HepG2 (cell line): ENCODE data around the gene QKI. TPM values are rescaled to one million over a fixed set of nuclear protein-coding genes. Genes with fewer than 3 reads are reported as not detected.

Experiments used
- ATAC-seq: fragments of 200-7000 bp; cut with Tn5 transposase; 3 replicates; pipeline ENCODE4 v1.9.1; 2020; ENCODE audit warnings: mild to moderate bottlenecking, moderate library complexity
- BruUV-seq: library from RNA; stranded (reverse); fragments of 400-500 nt; replicated peaks from 2 replicates; lab custom pipeline; 2021; lab: Mats Ljungman, UMichigan
- CTCF ChIA-PET: fragments of 300-600 bp; formaldehyde crosslinking; extraction: SDS; loops from one replicate; lab custom pipeline; 2021; ENCODE audit warnings: low total read pairs, inconsistent platforms, low intra/inter-chr PET ratio; lab: Yijun Ruan, JAX
- POLR2A ChIA-PET: fragments of 350-600 bp; sonication (Branson Sonifier 250); formaldehyde crosslinking; loops from one replicate; lab custom pipeline; 2020; ENCODE audit warnings: antibody characterized with exemption, inconsistent platforms; lab: Yijun Ruan, JAX
- DNase-seq: peaks from one replicate; pipeline ENCODE4 v3.0.0-alpha.2; 2015; ENCODE audit warnings: low spot score
- FAIRE-seq: peaks from 3 replicates; lab custom pipeline; 2011; peaks lifted over from hg19 to GRCh38; lab: Jason Lieb, UNC
- H2AFZ ChIP-seq: one replicate; pipeline ENCODE4 v1.6.1; 2011; ENCODE audit warnings: low read length, inconsistent platforms
- H3K27ac ChIP-seq: fragments of 300-600 bp; 3 replicates; pipeline ENCODE4 v1.8.0; 2011; ENCODE audit warnings: mixed run types, mild to moderate bottlenecking, mixed read lengths, low read length, inconsistent platforms; ENCODE audit not compliant: insufficient read depth; ENCODE audit errors: extremely low read length
- H3K27me3 ChIP-seq, 2 experiments: fragments of 200-600 bp in 1 of 2; 2 replicates in 1 of 2; 3 replicates in 1 of 2; pipeline versions ENCODE4 v1.6.0 to v1.8.0; 2011; ENCODE audit warnings: low read length in 2 of 2, mild to moderate bottlenecking in 2 of 2, moderate library complexity in 2 of 2, inconsistent platforms in 1 of 2; ENCODE audit not compliant: insufficient read depth in 2 of 2, control insufficient read depth in 1 of 2
- H3K36me3 ChIP-seq, 2 experiments: fragments of 200-600 bp in 1 of 2; replicated peaks in 1 of 2; 2 replicates in 1 of 2; 3 replicates in 1 of 2; pipeline versions ENCODE4 v1.5.1 to v1.8.0; 2011; ENCODE audit warnings: low read length in 2 of 2, inconsistent platforms in 1 of 2; ENCODE audit not compliant: insufficient read depth in 2 of 2, control insufficient read depth in 1 of 2
- H3K4me1 ChIP-seq: 2 replicates; pipeline ENCODE4 v1.5.1; 2012; ENCODE audit warnings: low read length, inconsistent platforms; ENCODE audit not compliant: insufficient read depth
- H3K4me2 ChIP-seq: 2 replicates; pipeline ENCODE4 v1.6.0; 2011; ENCODE audit warnings: low read depth, low read length, inconsistent platforms
- H3K4me3 ChIP-seq, 3 experiments: fragments of 200-600 bp in 1 of 3; sonication (generic), shearing (Covaris generic) in 1 of 3; replicated peaks in 1 of 3; 2 replicates each; pipeline ENCODE4 v1.5.1; 2011 to 2016; ENCODE audit warnings: low read length in 3 of 3, inconsistent platforms in 2 of 3, low read depth in 2 of 3, mild to moderate bottlenecking in 2 of 3, control low read depth in 1 of 3, mixed read lengths in 1 of 3; ENCODE audit not compliant: insufficient read depth in 1 of 3
- H3K79me2 ChIP-seq: one replicate; pipeline ENCODE4 v1.6.1; 2011; ENCODE audit warnings: low read length, inconsistent platforms; ENCODE audit not compliant: insufficient read depth
- H3K9ac ChIP-seq: 2 replicates; pipeline ENCODE4 v1.6.0; 2011; ENCODE audit warnings: mild to moderate bottlenecking, low read depth, low read length, inconsistent platforms; ENCODE audit not compliant: insufficient read depth
- H3K9me3 ChIP-seq: 2 replicates; pipeline ENCODE4 v1.5.1; 2012; ENCODE audit warnings: mild to moderate bottlenecking, low read length
- H4K20me1 ChIP-seq: 2 replicates; pipeline ENCODE4 v1.6.0; 2011; ENCODE audit warnings: inconsistent platforms, mild to moderate bottlenecking, low read length, moderate library complexity; ENCODE audit not compliant: insufficient read depth
- ATF7-NPFF ChIP-seq: sonication (generic); formaldehyde crosslinking; IDR thresholded peaks from 2 replicates; pipeline ENCODE4 v1.8.1; 2023; ENCODE audit warnings: mild to moderate bottlenecking, low read depth, missing genetic modification reagents, moderate library complexity
- GTF3A ChIP-seq: sonication (generic); formaldehyde crosslinking; conservative IDR thresholded peaks from 2 replicates; pipeline ENCODE4 v1.4.0; 2020; ENCODE audit warnings: mild to moderate bottlenecking, missing genetic modification reagents
- NFATC3 ChIP-seq: sonication (generic); formaldehyde crosslinking; IDR thresholded peaks from 2 replicates; pipeline ENCODE4 v1.5.1; 2020; ENCODE audit warnings: mild to moderate bottlenecking, missing genetic modification reagents
- NR2F1 ChIP-seq, 2 experiments: fragments of 450-650 bp in 1 of 2; formaldehyde crosslinking in 1 of 2; IDR thresholded peaks; 2 replicates each; pipeline versions ENCODE4 v1.5.0 to v1.6.1; 2016 to 2020; ENCODE audit warnings: mild to moderate bottlenecking in 1 of 2, missing compliant biosample characterization in 1 of 2, missing genetic modification reagents in 1 of 2, moderate library complexity in 1 of 2
- PAXIP1 ChIP-seq: sonication (generic); formaldehyde crosslinking; conservative IDR thresholded peaks from 2 replicates; pipeline ENCODE4 v1.4.0; 2020; ENCODE audit warnings: mild to moderate bottlenecking, missing genetic modification reagents, moderate library complexity
- RELA ChIP-seq: sonication (generic); formaldehyde crosslinking; IDR thresholded peaks from 2 replicates; pipeline ENCODE4 v1.4.0; 2020; ENCODE audit warnings: missing genetic modification reagents
- SIN3A ChIP-seq: IDR thresholded peaks from 2 replicates; pipeline ENCODE4 v1.6.1; 2011; ENCODE audit warnings: low read depth, mild to moderate bottlenecking, control low read depth, low read length, borderline replicate concordance
- TEAD2 ChIP-seq: sonication (generic); formaldehyde crosslinking; IDR thresholded peaks from 2 replicates; pipeline ENCODE4 v1.9.0; 2021; ENCODE audit warnings: missing genetic modification reagents
- THAP9 ChIP-seq: sonication (generic); formaldehyde crosslinking; IDR thresholded peaks from 2 replicates; pipeline ENCODE4; 2020; ENCODE audit warnings: missing genetic modification reagents, mild to moderate bottlenecking, borderline replicate concordance
- ZBTB34 ChIP-seq: sonication (generic); formaldehyde crosslinking; IDR thresholded peaks from 2 replicates; pipeline ENCODE4 v1.8.0; 2022; ENCODE audit warnings: mild to moderate bottlenecking, missing genetic modification reagents
- ZFP37 ChIP-seq: sonication (generic); formaldehyde crosslinking; IDR thresholded peaks from 2 replicates; pipeline ENCODE4 v1.4.0; 2020; ENCODE audit warnings: missing genetic modification reagents, borderline replicate concordance
- ZNF24 ChIP-seq: fragments of 450-650 bp; IDR thresholded peaks from 2 replicates; pipeline ENCODE4 v1.6.1; 2017; ENCODE audit warnings: antibody characterized with exemption, mild to moderate bottlenecking
- ZNF33B ChIP-seq: sonication (generic); formaldehyde crosslinking; IDR thresholded peaks from 2 replicates; pipeline ENCODE4 v1.5.1; 2020; ENCODE audit warnings: mild to moderate bottlenecking, missing genetic modification reagents
- ZNF891 ChIP-seq: sonication (generic); formaldehyde crosslinking; IDR thresholded peaks from 2 replicates; pipeline ENCODE4 v1.5.0; 2020; ENCODE audit warnings: mild to moderate bottlenecking, missing genetic modification reagents
- ZSCAN25 ChIP-seq: sonication (generic); formaldehyde crosslinking; IDR thresholded peaks from 2 replicates; pipeline ENCODE4 v1.8.0; 2022; ENCODE audit warnings: mild to moderate bottlenecking, missing genetic modification reagents
- WGBS: methylation state at CpG from one replicate; pipeline ENCODE4 v1.1.6; 2017; ENCODE audit warnings: low lambda C conversion rate; 5-methylcytosine and 5-hydroxymethylcytosine counted together
- in situ Hi-C: cut with HindIII; loops from 2 replicates; pipeline ENCODE4 v1.10.0; 2017; ENCODE audit warnings: low pct_unique_long_range_greater_than_20kb; ENCODE audit not compliant: extremely low pct_ligation_motif_present
- intact Hi-C: fragments of 100-400 bp; cut with micrococcal nuclease; formaldehyde crosslinking; loops from one replicate; pipeline ENCODE4 v1.10.0; 2022; ENCODE audit not compliant: unreplicated experiment
- polyA plus RNA-seq, 8 experiments: library from polyadenylated mRNA; depleted of rRNA in 3 of 8; stranded (reverse) in 7 of 8; unstranded in 1 of 8; fragments of >200 nt; fragmentation: Illumina TruSeq in 4 of 8; extraction: Trizol in 4 of 8; gene quantifications; 2 replicates each; pipeline versions ENCODE4 v1.2.1 to v1.2.3, GENCODE V29; 2011 to 2016; ENCODE audit warnings: low read depth in 4 of 8, missing spikeins in 1 of 8, mixed read lengths in 1 of 8; ENCODE audit not compliant: insufficient read depth in 1 of 8
- total RNA-seq, 5 experiments: library from RNA; depleted of rRNA; stranded (reverse); fragments of >200 nt; fragmentation: Illumina TruSeq; extraction: Trizol; gene quantifications; 2 replicates each; pipeline ENCODE4 v1.2.3, GENCODE V29; 2016; ENCODE audit warnings: low read depth in 1 of 5

Gene QKI
- total and polyA plus RNA-seq, 2 of the 13 experiments (the other 11 are each of a cell fraction or from before 2014, with no cell fraction given): 136 to 137 TPM

GRCh38 chr6:163449076-163449475, 34.6 kb downstream of the QKI start:
- TF ChIP-seq ZFP37 (CRISPR knock-in tag) (no peak), ZNF24 (no peak), TEAD2 (CRISPR knock-in tag) (no peak), NFATC3 (CRISPR knock-in tag) (no peak), THAP9 (no peak), RELA (CRISPR knock-in tag) (no peak), ZNF33B (CRISPR knock-in tag) (no peak), ATF7-NPFF (CRISPR knock-in tag) (no peak), ZBTB34 (no peak), ZNF891 (CRISPR knock-in tag) (no peak), SIN3A (no peak), PAXIP1 (CRISPR knock-in tag) (no peak), NR2F1 (CRISPR knock-in tag; IDR thresholded peaks at IDR 0.05) (no peak), ZSCAN25 (no peak), GTF3A (CRISPR knock-in tag) (no peak)
- TF ChIP-seq, all 625 proteins: peak for 0
- CTCF ChIA-PET: no interaction called here
- no peak overlapping the region for H3K9ac ChIP-seq
- DNase-seq (no peak), ATAC-seq (no peak), FAIRE-seq (no peak)
- BruUV-seq: no TSS peak
- H2AFZ ChIP-seq: no peak overlapping the region
- WGBS: 61% methylated on average over 1 of the region's 1 CpG
- H3K9me3 ChIP-seq: no peaks in the 10 kb centered on the region
- H3K27me3 ChIP-seq: no peaks in the 10 kb centered on the region
- H3K27ac ChIP-seq: no peak overlapping the region
- in situ Hi-C loops (no loop called here), intact Hi-C loops (no loop called here)
- H3K4me1 ChIP-seq: peaks cover 52% of the 10 kb centered on the region
- POLR2A ChIA-PET: no interaction called here
- H3K36me3 ChIP-seq: no peaks in the 10 kb centered on the region
- H3K4me2 ChIP-seq: no peak overlapping the region
- H4K20me1 ChIP-seq: peaks cover 54% of the 10 kb centered on the region
- H3K79me2 ChIP-seq: peaks cover 98% of the 10 kb centered on the region
- no peak overlapping the region for H3K4me3 ChIP-seq
